Measurements from ENCODE around the gene PCBP3.
"Not testable (repeated sequence)": the region's sequence is repeated elsewhere in the genome, so short reads cannot be mapped to it uniquely, and the experiment has no call there.

PCBP3 gene

GRCh38 chr21:45643021-45643980 is at the start of gene PCBP3:
PCBP3 (plus strand) TSS chr21:45643725; CDS start chr21:45850086, 206,361 bp downstream.
- peak; percentile 96 to 98 for DNase-seq (ENCODE audit: low read depth in 1 of 2, low spot score in 1 of 2)

GRCh38 chr21:45594721-45595489 is 48.6 kb upstream of the PCBP3 start:
- no peak for DNase-seq (ENCODE audit: low read depth in 1 of 2, low spot score in 1 of 2)

GRCh38 chr21:45595574-45596295 is 47.8 kb upstream of the PCBP3 start:
- DNase-seq (ENCODE audit: low read depth in 1 of 2, low spot score in 1 of 2) = no peak

- DNase-seq (ENCODE audit: low read depth in 1 of 2, low spot score in 1 of 2) = peak; percentile 79 to 81
Observed at GRCh38 chr21:45596704-45597318, 46.7 kb upstream of the PCBP3 start.

GRCh38 chr21:45598109-45598508 is 45.4 kb upstream of the PCBP3 start:
- DNase-seq (ENCODE audit: low read depth in 1 of 2, low spot score in 1 of 2) = no peak

GRCh38 chr21:45598666-45599065 is 44.9 kb upstream of the PCBP3 start:
- no peak for DNase-seq (ENCODE audit: low read depth in 1 of 2, low spot score in 1 of 2)

- no peak for DNase-seq (ENCODE audit: low read depth in 1 of 2, low spot score in 1 of 2)
Observed at GRCh38 chr21:45599146-45599581, 44.4 kb upstream of the PCBP3 start.

GRCh38 chr21:45600248-45600647 is 43.3 kb upstream of the PCBP3 start:
- no peak for DNase-seq (ENCODE audit: low read depth in 1 of 2, low spot score in 1 of 2)

GRCh38 chr21:45601551-45601950 is 42.0 kb upstream of the PCBP3 start:
- no peak for DNase-seq (ENCODE audit: low read depth in 1 of 2, low spot score in 1 of 2)

GRCh38 chr21:45602106-45602505 is 41.4 kb upstream of the PCBP3 start:
- no peak for DNase-seq (ENCODE audit: low read depth in 1 of 2, low spot score in 1 of 2)

GRCh38 chr21:45603481-45603880 is 40.0 kb upstream of the PCBP3 start:
- no peak for DNase-seq (ENCODE audit: low read depth in 1 of 2, low spot score in 1 of 2)

- DNase-seq (ENCODE audit: low read depth in 1 of 2, low spot score in 1 of 2) = not testable (repeated sequence)
Observed at GRCh38 chr21:45604681-45605080, 38.8 kb upstream of the PCBP3 start.

GRCh38 chr21:45607021-45607908 is 36.3 kb upstream of the PCBP3 start:
- DNase-seq (ENCODE audit: low read depth in 1 of 2, low spot score in 1 of 2) = peak in 1 of 2 donors; percentile 69

- no peak for DNase-seq (ENCODE audit: low read depth in 1 of 2, low spot score in 1 of 2)
Observed at GRCh38 chr21:45607909-45608295, 35.6 kb upstream of the PCBP3 start.

- not testable (repeated sequence) for DNase-seq (ENCODE audit: low read depth in 1 of 2, low spot score in 1 of 2)
Observed at GRCh38 chr21:45608747-45609470, 34.6 kb upstream of the PCBP3 start.

GRCh38 chr21:45609616-45610015 is 33.9 kb upstream of the PCBP3 start:
- not testable (repeated sequence) for DNase-seq (ENCODE audit: low read depth in 1 of 2, low spot score in 1 of 2)

GRCh38 chr21:45611296-45611695 is 32.2 kb upstream of the PCBP3 start:
- no peak for DNase-seq (ENCODE audit: low read depth in 1 of 2, low spot score in 1 of 2)

- no peak for DNase-seq (ENCODE audit: low read depth in 1 of 2, low spot score in 1 of 2)
Observed at GRCh38 chr21:45611939-45612664, 31.4 kb upstream of the PCBP3 start.

GRCh38 chr21:45612665-45613019 is 30.9 kb upstream of the PCBP3 start:
- DNase-seq (ENCODE audit: low read depth in 1 of 2, low spot score in 1 of 2) = not testable (repeated sequence)
